HG03575 (cell line): ENCODE data around the gene SMIM5.
"Not testable (repeated sequence)": the region's sequence is repeated elsewhere in the genome, so short reads cannot be mapped to it uniquely, and the experiment has no call there.

Experiments
- ATAC-seq: cut with Tn5 transposase; IDR thresholded peaks from one replicate; pipeline ENCODE4 v1.9.1; 2021; ENCODE audit not compliant: unreplicated experiment, insufficient number of reproducible peaks, low FRiP score; ENCODE audit errors: extremely low read depth

Gene SMIM5, protein sequence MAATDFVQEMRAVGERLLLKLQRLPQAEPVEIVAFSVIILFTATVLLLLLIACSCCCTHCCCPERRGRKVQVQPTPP

DNA sequence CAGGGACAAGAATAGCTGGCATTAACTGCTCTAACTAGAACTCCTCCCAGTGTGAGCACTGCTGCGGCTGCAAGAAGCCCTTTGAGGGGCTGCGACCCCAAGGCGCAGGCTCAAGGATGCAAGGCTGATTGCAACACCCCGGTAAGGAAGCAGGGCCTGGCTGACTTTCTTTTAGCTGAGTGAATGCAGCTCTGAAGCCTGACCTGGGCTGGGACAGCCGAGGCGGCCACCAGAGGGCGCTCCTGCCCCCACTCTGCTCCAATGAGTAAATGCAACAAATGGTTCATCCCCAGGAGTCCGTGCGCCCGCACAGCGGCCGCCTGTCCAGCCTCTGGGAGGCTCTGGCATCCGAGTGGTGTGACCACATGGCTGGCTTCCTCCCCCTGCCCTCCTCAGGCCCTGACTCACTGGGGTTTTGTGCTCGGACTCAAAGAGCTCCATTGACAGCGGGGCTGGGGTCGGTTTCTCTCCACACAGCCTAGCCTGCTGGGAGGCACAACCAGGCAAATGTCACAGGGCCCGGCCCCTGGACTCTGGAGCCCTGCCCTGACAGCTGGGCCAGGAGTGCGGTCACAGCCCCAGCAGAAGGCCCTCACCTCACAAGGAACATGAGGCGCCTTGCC lies at the start of gene SMIM5:
TSS of gene SMIM5 (plus strand) at position 572 of the 623 bp plus-strand sequence. CDS start 6,768 bp downstream, outside the sequence.
- ATAC-seq = no peak

- ATAC-seq = no peak
These were observed 48.4 kb upstream of the SMIM5 start for GRCh38 chr17:75584849-75585175.

GRCh38 chr17:75587675-75588595 lies 45.3 kb upstream of the SMIM5 start, which contains the start of gene MYO15B:
Gene MYO15B, plus strand, starts transcription at chr17:75587800. Its CDS starts 258 bp downstream, at chr17:75588058.
- ATAC-seq = no peak

DNA sequence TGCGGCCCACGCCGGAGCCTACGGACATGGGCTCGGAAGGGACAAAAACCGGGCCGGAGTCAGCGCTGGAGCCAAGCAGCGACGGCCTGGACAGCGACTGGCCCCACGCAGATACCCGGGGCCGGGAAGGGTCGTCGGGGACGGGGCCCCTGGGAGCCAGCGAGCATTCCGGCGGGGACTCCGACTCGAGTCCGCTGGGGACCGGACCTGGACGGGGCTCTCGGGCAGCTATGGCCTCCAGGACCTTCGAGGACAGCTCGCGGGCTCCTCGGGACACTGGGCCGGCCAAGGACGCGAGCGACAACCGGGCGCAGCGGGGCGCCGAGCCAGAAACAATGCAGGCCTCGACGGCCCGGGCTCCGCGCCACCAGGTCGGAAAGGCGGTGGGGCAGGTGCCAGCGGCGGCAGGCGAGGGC lies 44.6 kb upstream of the SMIM5 start:
- ATAC-seq = no peak

DNA sequence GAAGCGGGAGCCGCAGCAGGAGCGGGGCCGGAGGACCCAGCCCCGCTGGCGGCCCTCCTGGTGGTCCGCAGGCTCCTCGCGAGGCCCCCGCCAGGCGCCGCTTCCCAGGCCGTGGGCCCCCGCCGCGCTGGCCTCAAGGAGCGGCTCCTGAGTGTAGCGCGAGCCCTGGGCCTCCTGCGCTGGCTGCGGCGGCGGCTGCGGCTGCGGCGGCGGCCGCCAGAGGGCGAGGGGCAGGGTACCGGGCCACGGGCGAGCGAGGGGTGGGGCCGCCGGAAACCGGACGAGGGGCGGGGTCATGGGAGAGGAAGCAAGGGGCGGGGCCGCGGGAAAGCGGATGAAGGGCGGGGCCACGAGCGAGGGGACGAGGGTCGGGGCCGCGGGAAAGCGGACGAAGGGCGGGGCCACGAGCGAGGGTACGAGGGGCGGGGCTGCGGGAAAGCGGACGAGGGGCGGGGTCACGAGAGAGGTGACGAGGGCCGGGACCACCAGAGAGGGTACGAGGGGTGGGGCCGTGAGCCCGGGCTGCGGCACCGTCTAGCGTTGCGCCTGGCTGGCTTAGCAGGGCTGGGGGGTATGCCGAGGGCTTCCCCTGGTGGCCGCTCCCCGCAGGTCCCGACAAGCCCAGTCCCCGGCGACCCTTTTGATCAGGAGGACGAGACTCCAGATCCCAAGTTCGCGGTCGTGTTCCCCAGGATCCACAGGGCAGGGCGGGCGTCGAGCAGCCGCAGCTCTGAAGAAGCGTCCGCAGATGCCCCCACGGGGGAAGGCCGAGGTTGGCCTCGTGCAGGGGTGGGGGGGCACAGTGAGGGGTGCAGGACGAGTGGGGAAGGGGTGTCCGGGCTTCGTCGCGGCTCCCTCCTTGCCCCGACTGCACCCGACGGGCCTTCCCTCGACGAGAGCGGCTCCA lies 44.0 kb upstream of the SMIM5 start:
- ATAC-seq = no peak

GRCh38 chr17:75589919-75590303 lies 43.3 kb upstream of the SMIM5 start:
- no peak for ATAC-seq

- ATAC-seq = no peak
These were observed 42.9 kb upstream of the SMIM5 start for GRCh38 chr17:75590314-75590761.

DNA sequence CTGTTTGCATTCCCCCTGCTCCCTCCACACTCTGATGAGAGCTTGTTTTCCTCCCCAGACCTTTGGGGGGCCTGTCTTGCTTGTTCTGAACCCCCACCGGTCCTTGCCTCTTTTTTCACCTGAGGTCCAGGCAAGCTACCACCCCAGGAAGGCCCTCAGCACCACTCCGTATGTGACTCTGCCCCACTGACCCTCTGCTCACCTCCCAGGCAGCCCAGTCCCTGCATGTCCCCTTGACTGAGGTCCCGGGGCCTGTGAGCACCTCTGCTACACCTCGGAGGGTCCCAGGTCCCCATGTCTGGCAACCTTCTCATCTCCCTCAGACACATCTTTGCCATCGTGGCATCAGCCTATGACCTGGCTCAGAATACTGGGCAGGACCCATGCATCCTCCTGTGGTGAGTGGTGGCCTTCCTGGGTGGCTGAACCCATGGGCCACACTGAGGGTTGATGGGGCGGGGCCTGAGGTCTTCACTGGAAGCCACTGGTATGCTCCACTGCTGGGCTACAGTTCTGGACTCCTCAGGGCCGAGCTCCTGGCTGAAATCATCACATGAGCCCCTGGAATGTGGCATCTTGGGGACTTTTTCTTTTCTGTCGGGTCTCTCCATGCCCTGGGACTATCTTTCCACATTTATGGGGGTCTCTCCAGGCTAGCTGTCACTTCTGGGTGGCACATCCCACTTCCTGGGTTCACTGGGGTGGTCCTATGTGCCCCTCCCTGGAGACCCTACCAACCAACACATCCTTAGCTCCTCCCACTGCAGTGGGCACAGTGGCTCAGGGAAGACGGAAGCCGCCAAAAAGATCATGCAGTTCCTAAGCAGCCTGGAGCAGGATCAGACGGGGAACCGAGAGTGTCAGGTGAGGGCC lies 42.1 kb upstream of the SMIM5 start:
- no peak for ATAC-seq

DNA sequence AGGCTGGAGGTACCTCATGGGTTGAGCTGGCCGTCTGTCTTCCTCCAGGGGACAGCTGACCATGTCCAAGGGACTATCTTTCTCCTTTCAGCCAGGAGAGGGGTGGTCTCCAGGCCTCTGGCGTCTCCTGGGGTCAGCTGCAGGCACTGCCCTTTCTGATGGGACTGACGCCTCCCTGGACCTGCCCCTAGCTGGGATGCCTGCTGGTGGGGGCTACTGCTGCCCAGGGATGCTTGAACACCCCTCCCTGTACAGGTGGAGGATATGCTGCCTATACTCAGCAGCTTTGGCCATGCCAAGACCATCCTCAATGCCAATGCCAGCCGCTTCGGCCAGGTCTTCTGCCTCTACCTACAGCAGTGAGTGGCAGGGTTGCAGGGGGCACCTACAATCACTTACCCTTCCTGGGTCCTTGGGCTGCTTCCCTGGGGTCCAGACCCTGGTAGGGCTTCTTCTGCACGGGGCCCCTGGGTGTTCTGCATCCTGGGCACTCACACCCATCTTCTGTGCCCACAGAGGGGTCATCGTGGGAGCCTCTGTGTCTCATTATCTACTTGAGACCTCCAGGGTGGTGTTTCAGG lies 41.4 kb upstream of the SMIM5 start:
- ATAC-seq = no peak

GRCh38 chr17:75592348-75593020 lies 40.8 kb upstream of the SMIM5 start:
- no peak for ATAC-seq

GRCh38 chr17:75593430-75593829 lies 39.8 kb upstream of the SMIM5 start:
- not testable (repeated sequence) for ATAC-seq

DNA sequence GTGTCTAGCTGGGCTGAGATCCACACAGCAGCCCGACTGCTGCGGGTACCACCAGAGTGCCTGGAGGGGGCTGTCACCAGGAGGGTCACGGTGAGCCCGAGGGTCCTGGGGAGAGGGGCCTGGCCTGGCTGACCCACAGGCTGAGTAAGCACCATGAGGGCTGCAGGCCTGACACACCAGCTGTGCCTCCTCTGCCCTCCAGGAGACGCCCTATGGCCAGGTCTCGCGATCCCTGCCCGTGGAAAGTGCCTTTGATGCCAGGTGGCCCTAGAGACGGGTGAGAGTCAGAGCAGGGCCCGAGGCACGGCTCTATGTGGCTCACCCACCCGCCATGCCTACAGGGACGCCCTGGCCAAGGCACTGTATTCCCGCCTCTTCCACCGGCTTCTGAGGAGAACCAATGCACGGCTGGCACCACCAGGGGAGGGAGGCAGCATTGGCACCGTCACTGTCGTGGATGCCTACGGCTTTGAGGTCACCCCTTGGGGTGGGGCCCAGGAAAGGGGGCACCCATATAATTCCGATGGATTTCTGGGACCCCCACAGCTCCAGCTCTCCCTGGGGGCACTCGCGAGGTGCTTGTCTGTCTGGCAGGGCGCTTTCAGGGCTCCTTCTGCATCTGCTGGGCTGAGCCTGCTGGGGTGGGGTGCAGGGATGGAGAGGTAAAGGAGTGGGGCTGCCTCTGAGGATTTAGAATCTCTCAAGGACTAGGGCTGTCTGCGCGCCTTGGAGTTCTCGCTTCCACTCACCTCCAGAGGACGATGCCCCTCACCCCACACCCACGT lies 38.5 kb upstream of the SMIM5 start:
- no peak for ATAC-seq

DNA sequence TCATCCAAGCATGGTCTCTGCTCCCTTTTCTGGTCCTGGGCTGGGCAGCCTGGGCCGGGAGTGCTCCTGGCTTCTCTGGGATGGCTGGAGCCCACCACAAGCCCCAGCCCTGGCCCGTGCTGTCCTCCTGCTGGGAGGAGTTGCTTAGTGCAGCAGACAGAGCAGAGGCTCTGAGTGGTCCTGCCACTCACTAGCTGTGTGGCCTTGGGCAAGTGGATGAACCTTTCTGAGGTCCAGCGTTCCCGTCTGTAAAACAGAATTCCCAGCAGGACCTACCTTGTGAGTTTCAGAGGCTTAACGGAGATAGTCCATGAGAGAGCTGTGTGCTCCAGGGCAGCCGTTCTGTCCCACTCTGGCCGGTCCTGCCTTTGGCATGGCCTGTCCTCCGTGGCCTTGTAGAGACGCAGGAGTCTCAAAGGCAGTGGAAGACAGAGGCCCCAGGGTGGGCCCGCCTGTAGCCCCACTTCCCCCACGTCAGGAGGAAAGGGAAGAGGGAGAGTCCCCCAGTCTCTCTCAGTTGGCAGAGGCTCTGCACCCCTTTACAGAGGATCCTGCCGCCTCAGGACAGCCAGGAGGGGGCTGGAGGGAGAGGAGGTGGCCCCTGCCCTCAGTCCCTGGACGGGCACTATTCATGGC lies 37.8 kb upstream of the SMIM5 start:
- ATAC-seq = no peak

- ATAC-seq = no peak
These were observed 37.3 kb upstream of the SMIM5 start for GRCh38 chr17:75595920-75596313.

- ATAC-seq = no peak
These were observed 36.7 kb upstream of the SMIM5 start for GRCh38 chr17:75596320-75597087.
